CD4-positive, alpha-beta T cell treated with Interleukin-17A for 4 hours (primary cell): Measurements from ENCODE around the gene SAMSN1.

ENCODE experiments used
- DNase-seq: peaks from one replicate; pipeline ENCODE4 v3.0.0-alpha.2; 2020; ENCODE audit warnings: mixed read lengths

Gene SAMSN1

DNA sequence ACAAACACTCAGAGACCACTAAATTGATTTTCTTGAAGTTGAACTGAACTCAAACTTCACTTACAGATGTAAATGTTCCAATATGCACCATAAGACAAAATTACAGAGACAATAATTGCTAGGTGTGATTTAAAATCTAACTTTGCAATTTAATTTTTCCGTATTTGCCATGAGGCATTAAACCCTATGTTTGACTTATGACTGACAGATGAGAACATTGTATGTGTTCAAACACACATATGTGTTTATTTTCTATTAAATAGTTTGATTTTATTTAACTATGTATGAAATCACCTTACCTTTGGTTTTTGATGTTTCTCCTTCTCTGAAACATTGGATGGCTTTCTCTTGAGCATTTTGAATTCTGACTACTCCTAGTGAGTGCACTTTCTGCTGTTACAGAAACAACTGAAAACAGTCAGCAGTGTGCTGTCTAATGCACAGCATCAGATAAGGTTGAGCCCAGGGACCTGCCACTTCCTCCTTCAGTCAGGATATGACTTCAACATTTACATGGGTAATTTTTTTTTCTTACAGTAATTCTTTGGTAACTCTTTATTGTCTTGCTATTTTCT lies at the start of gene SAMSN1:
Gene SAMSN1 (minus strand): TSS at position 410 of the 575 bp plus-strand sequence. CDS start 54 bp downstream, at position 356.
- peak; percentile 74 for DNase-seq

DNA sequence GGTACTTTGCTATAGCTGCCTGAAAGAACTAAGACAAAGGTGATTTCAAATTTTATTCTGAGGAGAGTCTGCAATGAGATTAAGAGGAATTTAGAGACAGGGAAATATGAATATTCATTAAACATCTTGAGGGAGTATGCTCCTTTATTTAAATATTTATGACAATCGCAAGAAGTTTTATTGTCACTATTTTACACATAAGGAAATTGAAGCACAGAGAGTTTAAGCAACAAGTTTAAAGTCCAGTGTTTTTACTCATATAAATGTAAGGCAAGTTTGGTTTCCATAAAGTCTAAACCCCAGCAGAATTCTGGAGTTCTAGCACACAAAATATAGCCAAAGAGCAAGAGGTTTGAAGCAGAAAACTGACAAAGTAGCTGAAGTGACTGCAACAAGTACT lies 49.3 kb upstream of the SAMSN1 start:
- no peak for DNase-seq

DNA sequence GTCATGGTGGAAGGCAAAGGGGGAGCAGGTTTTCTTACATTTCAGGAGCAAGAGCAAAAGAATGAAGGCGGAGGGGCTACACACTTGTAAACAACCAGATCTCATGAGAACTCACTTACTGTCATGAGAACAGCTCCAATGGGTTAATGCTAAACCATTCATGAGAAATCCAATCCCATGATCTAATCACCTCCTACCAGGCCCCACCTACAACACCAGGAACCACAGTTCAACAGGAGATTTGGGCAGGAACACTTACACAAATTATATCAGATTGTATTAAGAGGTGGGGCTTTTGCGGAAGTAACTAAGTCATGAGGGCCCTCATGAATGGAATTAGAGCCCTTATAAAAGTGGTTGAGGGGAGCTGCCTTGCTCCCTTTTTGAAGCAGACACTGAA lies 48.9 kb upstream of the SAMSN1 start:
- no peak for DNase-seq

DNA sequence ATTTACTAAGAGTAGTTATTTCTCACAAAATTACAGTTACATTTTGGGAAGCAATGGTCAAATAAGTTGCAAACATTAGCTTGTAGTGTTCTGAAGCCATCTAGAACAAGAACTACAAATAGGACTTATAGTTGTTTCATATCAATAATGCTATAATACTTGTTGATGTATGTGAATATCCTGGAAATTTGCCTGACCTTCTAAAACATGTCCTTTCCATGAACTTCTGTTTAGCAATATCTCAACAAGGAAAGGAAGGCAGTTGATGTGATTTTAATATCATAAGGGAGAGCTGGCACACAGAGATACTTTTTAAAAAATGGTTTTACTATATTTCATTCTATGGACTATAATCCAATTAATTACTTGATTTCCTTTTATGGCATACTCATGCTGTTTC lies 47.1 kb upstream of the SAMSN1 start:
- no peak for DNase-seq

DNA sequence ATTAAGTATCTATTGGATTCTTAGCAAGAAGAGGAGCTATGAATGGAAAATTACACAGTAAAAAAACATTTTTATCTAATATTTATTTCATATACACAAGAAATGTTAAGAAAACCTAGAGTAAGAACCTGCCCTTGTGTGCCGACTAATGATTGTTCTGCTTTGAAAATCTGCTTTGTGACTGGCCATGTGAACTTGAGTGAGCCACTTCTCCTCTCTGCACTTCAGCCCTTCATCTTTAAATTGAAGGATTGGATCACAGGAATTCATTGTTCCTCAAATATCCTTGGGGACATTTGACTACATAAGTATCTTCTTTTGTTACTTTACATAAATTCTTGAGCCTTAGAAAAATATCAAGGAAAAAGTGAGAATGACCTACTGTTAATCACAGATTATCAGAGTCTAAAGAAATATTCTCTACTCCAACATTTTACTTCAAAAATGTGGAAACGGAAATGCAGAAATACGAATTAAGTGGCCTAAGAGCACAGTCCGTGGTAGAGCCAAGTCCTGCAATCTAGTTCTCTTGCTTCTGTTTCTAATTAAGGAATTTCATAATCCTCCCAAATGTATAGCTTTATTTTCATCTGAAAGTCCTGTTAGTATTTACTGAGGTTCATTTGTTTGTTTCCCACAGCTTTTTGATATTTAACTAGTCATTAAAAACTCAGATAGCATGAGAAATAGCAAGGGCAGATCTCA lies 46.3 kb upstream of the SAMSN1 start:
- DNase-seq = no peak

DNA sequence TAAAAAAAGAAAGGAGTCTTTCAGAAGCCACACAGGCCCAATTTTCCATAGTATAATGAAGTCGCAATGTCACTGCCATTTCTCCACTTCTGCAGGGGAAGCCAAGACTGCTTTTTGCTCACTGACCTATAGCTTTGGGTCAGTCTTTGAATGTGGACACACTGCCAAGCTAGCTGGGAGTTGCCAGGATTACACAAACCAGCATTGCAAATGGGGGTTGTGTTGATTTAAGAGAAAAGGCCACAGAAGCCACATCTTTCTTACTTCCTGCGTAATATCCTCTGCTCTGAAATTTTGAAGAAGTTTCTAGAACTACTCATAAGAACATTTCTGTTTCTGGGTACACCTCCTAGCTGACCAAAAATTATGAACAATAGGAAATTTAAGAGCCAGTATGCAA lies 45.8 kb upstream of the SAMSN1 start:
- DNase-seq = no peak

DNA sequence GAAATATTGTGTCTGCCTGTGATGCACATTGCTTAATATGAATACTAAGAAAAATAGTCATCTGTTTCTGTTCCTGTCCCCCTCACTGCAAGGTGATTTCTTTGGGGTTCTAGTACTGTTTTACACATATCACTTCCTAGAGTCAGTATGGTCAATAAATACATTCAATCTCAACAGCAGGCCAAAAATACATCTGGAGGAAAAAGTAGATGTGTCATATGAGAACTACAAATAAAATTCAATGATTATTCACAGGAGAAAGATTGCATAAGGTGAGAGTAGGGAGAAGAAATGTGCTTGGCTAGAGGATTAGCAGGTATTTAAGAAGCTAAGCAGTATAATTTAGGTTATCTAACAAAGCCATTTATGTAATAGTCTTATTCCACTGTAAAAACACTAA lies 45.3 kb upstream of the SAMSN1 start:
- no peak for DNase-seq

DNA sequence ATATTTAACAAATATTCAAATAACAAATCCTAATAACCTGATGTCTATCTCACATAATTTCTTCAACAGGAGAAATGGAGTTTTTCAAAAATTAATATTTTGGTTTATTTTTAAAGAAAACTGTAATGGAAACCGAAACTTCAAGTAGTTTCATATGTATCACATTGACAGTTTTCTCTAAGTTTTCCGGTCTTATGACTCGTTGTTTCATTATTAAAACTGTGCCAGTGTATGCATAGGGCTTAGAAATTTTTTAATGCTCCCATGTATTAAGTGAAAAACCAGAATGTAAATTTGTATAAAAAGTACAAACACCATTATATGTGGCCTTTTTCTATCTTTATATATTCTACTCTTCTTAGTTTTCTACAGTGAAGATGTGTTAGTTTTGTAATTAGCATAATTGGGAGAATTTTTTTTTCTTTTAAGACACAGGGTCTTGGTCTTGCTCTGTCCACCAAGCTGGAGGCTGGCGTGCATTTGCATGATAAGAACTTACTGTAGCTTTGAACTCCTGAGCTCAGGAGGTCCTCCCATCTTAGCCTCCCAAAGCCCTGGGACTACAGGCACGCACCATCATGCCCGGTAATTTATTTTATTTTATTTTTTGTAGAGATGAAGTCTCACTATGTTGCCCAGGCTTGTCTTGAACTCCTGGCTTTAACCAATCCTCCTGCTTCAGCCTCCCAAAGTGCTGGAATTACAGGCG lies 43.9 kb upstream of the SAMSN1 start:
- DNase-seq = no peak

DNA sequence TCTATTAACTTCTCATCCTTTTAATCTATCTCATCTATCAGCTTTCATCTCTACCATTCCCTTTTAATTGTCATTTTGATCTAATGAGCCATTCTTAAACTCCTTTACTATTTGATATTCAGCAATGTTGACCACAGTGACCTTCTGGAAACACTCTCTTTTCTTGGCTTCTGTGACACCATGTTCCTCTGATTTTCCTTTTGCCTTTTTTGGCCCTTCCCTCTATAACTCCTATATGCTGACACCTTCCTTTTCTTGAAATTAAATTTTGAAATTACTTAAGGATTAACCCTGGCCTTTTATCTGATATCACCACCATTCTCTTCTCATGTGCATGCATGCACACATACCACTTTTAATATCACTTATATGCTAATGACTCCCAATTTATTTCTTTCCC lies 41.2 kb upstream of the SAMSN1 start:
- no peak for DNase-seq

DNA sequence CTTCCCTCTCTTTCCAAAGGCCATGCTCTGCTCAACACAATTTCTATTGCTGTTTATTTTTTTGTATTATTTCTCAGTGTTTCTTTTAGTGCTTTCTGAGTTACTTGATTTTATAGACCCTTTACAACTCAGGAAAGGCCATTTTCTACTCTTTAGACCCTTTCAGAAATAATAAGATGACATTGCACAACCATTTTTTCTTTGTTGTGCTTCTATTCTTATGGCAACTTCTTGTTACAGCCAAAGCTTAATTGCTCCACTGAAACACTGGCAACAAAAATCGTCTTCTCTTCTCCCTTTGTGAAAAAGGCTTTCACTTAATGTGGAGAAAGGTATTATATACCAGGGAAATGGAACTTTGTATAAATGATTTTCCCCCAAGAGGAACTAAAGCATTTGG lies 39.0 kb upstream of the SAMSN1 start:
- no peak for DNase-seq

DNA sequence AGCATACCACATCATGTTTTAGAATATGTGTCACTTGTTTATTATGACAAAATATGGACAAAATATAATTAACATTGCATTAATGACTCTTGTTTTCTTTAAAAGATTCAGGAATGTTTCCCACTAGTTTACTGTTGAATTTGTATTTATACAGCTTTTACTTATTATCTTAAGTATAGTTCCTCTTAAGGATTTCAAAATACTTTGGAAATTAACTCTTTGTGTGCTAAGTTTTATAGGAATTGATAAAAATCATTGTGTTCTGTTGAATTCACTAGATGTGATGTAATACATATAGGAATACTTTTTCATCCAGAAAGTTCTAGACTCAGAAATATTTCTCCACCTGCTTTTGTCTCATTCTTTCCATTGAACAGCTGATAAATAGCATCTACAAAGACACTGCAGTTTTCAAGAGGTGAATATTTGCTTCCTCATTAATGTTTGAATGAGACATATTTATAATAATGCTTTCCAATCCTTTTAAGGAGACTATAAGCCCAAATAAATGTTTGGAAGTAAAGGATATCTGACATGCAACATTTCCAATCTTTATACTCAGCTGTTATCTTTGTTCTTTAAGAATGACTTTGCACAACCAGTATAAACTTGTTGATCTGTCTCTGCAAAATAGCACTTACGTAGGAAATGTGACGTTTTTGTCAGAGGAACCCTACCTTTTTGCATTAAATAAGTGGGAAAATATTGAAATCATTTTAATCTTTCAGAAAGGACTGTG lies 38.4 kb upstream of the SAMSN1 start:
- DNase-seq = no peak

DNA sequence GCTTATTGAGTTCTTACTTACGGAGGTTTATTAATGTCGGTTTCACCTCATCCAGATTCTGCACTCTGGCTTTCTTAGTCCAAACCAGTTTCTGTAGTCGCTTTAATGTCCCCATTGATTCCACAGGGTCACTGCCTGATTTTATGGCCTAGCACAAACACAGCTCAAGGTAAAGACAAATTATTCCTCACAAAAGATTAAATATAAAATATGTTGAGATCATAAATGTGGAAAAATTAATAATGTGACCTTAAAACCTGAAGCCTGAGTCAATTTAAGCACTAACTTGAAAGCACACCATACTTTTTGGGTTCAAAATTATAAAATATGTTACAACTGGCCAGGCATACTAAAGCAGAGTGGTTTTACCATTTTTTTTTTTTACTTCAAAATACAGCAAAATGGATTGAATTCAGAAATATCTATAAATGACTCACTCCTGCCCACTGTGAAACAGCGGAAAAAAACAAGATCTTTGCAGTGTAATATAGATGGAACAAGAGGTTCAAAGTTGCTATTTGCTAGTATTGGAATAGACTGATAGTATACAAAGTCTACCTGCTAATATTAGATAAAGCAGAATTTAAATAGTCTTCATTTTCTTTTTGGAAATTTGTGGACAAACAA lies 37.6 kb upstream of the SAMSN1 start:
- DNase-seq = no peak

DNA sequence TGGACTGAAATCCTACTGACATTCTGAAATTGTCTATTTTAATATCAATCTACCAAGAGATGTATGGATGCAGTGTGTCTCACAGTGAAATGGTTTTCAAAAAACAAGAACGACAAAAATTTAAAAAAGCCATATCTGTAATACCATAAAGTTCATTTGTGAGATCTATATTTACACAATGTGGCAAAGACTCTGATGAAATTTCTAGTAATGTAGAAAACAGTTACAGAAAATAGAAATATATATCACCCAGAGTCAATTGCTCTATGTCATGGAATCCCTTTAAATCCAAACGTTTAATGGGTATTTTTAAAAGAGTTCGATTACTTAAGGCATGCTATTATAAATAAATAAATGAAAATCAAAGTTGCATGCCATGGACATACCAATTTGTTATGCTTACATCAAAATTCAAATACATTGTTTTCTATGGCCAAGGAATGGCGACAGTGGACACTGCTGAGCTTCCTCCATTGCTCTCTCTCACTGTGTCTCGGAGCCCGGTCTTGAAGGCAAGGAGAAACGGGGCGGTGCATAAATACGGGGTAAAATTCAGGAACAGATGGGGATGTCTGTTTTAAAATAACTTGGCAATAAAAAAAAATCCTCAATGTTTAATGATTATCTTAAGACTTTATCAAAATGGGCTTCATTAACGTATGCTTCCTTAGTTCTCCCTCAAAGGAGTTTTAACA lies 37.0 kb upstream of the SAMSN1 start:
- no peak for DNase-seq

DNA sequence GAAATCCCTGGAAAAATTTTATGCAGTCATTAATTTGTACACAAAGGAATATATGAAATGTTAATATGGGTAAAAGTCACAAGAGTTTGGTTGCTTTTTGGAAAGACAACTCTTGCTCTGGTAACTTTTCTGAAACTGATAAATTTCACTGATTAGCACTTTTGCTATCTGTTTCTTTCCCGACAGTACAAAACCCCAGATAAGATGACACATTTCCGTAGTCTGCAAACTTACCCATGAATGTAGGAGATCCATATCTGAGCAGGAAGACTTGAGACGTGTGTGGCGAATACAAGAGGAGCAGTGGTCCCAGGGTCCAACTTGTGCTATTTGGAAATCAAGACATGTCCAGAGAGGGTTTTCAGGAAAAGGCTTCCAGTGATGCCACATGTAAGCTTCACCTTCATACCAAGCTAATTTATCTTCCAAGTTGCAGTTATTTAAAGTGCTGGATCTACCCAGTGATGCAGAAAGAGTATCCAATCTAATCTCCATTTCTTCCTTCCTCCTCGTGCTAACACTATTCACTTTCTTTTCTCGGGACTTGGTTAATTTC lies 35.9 kb upstream of the SAMSN1 start:
- DNase-seq = peak; percentile 29

DNA sequence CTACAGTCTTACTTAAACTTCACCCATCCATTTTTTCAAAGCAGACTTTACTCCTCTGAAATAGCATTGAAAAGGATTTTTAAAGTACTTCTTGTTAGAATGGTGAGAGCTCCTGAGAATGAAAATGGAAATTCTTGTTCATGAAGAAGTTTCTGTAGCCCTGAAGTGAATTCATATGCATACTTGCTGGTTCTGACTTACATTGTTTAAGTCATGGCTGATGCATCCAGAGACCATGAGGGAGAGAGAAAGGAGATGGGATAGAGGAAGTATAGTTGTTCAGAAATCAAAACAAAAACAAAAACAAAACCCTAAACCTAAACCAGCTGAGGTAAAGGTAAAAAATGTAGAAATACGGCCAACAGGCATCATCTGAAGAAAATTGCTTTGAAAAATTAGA lies 27.1 kb upstream of the SAMSN1 start:
- DNase-seq = no peak

DNA sequence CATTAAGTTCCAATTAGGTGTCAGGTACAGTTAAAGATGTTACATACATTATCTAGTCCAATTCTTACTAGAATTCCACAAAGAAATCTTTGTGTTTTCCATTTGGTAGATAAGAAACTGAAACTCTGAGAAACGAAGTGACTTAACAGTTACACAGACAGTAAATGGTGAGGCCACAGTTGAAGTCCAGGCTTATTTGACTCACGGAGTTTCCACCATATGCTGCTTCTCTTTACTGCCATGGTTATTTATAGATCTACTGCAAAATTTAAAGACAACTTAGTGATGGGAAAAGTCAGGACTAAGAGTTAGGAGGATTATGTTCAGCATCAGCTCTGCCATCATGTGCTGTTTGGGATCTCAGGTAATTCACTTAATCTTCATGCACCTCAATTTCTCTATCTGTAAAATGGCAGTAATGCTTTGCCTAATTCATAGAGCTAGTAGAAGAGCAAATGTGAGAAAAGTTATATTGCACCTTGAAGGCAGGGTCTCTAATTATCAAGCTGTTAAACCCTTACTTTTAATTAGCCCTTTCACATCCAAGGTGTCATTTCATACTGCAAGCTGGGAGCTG lies 26.2 kb upstream of the SAMSN1 start:
- DNase-seq = no peak

DNA sequence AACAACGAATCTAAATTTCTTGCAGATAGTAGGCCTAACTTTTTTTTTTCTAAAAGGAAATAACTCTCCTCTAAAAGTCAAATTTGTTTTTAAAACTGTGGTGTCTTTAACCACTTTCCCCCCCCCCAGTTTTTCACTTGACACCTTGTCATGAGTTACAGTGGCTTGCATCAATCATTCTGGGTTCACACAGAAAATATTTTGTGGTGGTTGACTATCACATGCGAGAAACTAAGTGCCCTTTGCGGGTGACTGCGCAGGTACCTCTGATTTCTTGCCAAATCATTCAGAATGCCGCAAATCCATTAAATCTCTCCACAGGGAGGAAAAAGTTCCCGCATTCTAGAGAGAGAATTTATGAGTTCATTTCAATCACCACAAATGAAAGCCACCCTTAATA lies 23.8 kb upstream of the SAMSN1 start:
- DNase-seq = no peak

DNA sequence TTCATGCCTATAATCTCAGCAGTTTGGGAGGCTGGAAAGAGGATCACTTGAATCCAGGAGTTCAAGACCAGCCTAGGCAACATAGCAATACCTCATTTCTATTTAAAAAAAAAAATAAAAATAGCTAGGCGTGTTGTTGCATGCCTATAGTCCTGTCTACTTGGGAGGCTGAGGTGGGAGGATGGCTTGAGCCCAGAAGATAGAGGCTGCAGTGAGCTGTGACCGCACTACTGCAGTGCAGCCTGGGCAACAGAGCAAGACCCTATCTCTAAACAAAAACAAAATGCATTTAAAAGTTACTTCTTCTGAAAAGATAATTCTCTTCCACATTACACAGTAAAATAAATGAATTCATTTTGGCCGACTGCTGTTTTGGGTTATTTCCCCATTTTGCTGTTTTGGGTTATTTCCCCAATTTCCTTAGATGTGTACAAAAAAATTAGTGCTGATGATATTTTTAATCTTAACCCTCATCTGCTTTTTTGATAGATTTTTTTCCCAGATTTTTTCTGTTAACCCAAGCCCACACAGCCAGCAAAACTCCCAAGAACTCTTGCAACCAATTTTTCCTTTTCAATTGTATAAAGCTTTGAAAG lies 23.0 kb upstream of the SAMSN1 start:
- no peak for DNase-seq

DNA sequence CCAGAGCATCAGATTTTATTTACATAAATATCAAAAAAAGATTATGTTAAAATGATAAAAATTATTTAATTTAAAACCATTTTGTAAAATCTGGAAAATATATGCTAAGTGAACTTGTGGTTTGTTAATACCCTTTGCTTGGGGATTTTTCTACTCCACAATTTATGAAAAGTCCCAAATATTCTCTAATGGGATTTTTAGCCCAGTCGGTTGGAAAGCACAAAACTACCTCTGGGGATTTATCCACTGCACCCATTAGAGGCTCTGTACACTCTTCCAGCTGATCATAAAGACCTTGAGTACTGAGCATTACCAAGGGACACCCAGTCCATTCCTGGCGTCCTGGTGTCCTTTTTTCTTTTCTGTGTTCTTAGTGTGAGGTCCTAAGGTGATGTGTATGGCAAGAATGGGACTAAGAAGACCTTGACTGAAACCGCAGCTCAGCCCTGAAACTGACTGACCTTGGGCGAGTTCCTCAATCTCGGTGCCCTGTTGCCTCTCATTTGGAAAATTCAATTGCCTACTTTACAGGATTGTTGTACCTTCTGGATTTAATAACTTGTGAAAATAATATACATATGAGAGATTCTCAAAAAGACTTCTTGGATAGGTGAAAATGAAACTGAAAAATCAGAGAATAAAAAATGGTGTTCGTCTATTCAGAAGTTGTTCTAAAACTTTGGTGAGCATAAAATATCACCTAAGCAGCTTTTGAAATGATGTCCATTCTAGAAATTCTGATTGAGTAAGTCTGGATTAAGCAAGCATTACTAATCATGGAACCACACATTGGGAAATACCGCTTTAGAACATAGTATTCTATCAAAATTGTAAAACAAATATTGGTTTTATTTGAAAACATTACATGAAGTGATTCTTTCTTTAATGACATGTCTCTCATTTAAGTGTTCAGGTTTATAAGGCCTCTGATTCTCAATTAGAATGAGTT lies 21.5 kb upstream of the SAMSN1 start:
- DNase-seq = no peak

DNA sequence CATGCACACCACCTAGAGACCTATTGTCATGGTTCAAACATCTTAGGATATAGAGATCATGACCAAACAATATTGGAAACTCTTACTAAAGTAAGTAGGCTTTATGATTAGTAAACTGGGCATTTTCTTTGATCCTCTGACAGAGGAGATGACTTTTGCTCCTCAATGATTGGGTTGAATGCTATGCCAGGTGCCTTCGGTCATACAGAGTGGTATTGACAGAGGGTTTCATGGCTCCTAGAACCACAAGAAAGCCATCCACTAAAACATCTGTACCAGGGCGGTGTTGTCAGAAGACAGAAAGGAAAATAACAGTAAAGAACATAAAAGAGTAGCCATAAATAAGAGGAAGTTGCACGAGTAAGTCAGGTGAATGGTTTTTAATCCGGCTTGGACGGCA lies 20.8 kb upstream of the SAMSN1 start:
- DNase-seq = no peak
